SK-N-SH (cell line): ENCODE measurements around the gene FGGY. TPM values are rescaled to one million over a fixed set of nuclear protein-coding genes. Genes with fewer than 3 reads are reported as not detected.

ENCODE experiments used
- CTCF ChIA-PET: fragments of 300-600, 350-600 bp; formaldehyde crosslinking; extraction: SDS; loops from one replicate; lab custom pipeline; 2021; lab: Yijun Ruan, JAX
- POLR2A ChIA-PET: fragments of 350-600 bp; sonication (Branson Sonifier 250); formaldehyde crosslinking; extraction: SDS; loops from one replicate; lab custom pipeline; 2020; ENCODE audit warnings: antibody characterized with exemption, inconsistent platforms; lab: Yijun Ruan, JAX
- DNase-seq: peaks from one replicate; pipeline ENCODE4 v3.0.0; 2012
- H2AFZ ChIP-seq: fragments of 200-600 bp; sonication (generic); 2 replicates; pipeline ENCODE4 v1.8.1; 2016; ENCODE audit warnings: antibody characterized with exemption, mild to moderate bottlenecking, low read depth
- H3F3A ChIP-seq: fragments of 200-600 bp; sonication (generic); replicated peaks from 2 replicates; pipeline ENCODE3; 2016; ENCODE audit warnings: antibody characterized with exemption, mild to moderate bottlenecking; ENCODE audit not compliant: insufficient read depth
- H3K27ac ChIP-seq, 2 experiments: fragments of 200-500 bp in 1 of 2; fragments of 200-600 bp in 1 of 2; sonication (Bioruptor generic) in 1 of 2; sonication (generic), shearing (Covaris generic) in 1 of 2; 2 replicates each; pipeline versions ENCODE4 v1.5.1 to v1.6.1; 2014 to 2016; ENCODE audit warnings: low read depth in 2 of 2, inconsistent platforms in 1 of 2, low read length in 1 of 2, mild to moderate bottlenecking in 1 of 2, mixed read lengths in 1 of 2
- H3K27me3 ChIP-seq: fragments of 200-600 bp; sonication (generic), shearing (Covaris generic); 2 replicates; pipeline ENCODE4 v1.6.1; 2016; ENCODE audit warnings: mixed run types; ENCODE audit not compliant: insufficient read depth
- H3K36me3 ChIP-seq, 2 experiments: fragments of 200-500 bp in 1 of 2; fragments of 200-600 bp in 1 of 2; sonication (Bioruptor generic) in 1 of 2; sonication (generic) in 1 of 2; replicated peaks in 1 of 2; 2 replicates each; pipeline versions ENCODE3 to v1.5.1; 2014 to 2016; ENCODE audit warnings: low read length in 1 of 2, mild to moderate bottlenecking in 1 of 2; ENCODE audit not compliant: insufficient read depth in 2 of 2, control insufficient read depth in 1 of 2
- H3K4me1 ChIP-seq, 2 experiments: fragments of 200-500 bp in 1 of 2; fragments of 200-600 bp in 1 of 2; sonication (Bioruptor generic) in 1 of 2; sonication (generic), shearing (Covaris generic) in 1 of 2; 2 replicates each; pipeline versions ENCODE4 v1.5.1 to v1.6.1; 2014 to 2016; ENCODE audit warnings: low read depth in 1 of 2, low read length in 1 of 2, mixed run types in 1 of 2; ENCODE audit not compliant: insufficient read depth in 2 of 2, control insufficient read depth in 1 of 2
- H3K4me2 ChIP-seq: fragments of 200-600 bp; sonication (generic), shearing (Covaris generic); 2 replicates; pipeline ENCODE4 v1.6.1; 2017; ENCODE audit warnings: mixed run types
- H3K4me3 ChIP-seq, 2 experiments: fragments of 200-500 bp in 1 of 2; fragments of 200-600 bp in 1 of 2; sonication (Bioruptor generic) in 1 of 2; sonication (generic), shearing (Covaris generic) in 1 of 2; 2 replicates each; pipeline versions ENCODE4 v1.5.1 to v1.8.1; 2014 to 2016; ENCODE audit warnings: low read depth in 2 of 2, inconsistent platforms in 1 of 2, low read length in 1 of 2, mild to moderate bottlenecking in 1 of 2, mixed read lengths in 1 of 2, moderate library complexity in 1 of 2
- H3K79me2 ChIP-seq: fragments of 200-600 bp; sonication (generic); 2 replicates; pipeline ENCODE4 v1.8.1; 2017; ENCODE audit warnings: mild to moderate bottlenecking; ENCODE audit not compliant: insufficient read depth
- H3K9ac ChIP-seq: fragments of 200-600 bp; sonication (generic); 2 replicates; pipeline ENCODE4 v1.6.1; 2017; ENCODE audit warnings: mixed run types
- H3K9me2 ChIP-seq: fragments of 200-600 bp; sonication (generic); 2 replicates; pipeline ENCODE4 v1.6.1; 2017; ENCODE audit warnings: mixed run types
- H3K9me3 ChIP-seq: fragments of 200-600 bp; sonication (generic); 2 replicates; pipeline ENCODE4 v1.6.1; 2017; ENCODE audit warnings: mixed run types, mild to moderate bottlenecking, moderate library complexity
- H4K20me1 ChIP-seq: fragments of 200-600 bp; sonication (generic); 2 replicates; pipeline ENCODE4 v1.6.1; 2017; ENCODE audit warnings: mild to moderate bottlenecking, mixed run types; ENCODE audit not compliant: insufficient read depth
- CHD2 ChIP-seq: fragments of 150-350 bp; IDR thresholded peaks from 2 replicates; pipeline ENCODE4 v1.6.1; 2018; ENCODE audit warnings: low read length; ENCODE audit not compliant: partially characterized antibody
- EP300 ChIP-seq, 2 experiments: IDR thresholded peaks; 2 replicates each; pipeline versions ENCODE4 v1.4.0 to v1.6.1; 2012; ENCODE audit warnings: borderline replicate concordance in 1 of 2, low read depth in 1 of 2, low read length in 1 of 2
- EZH2phosphoT487 ChIP-seq: fragments of 200-600 bp; sonication (generic); IDR thresholded peaks from 2 replicates; pipeline ENCODE4 v1.6.1; 2017; ENCODE audit warnings: low read depth, mixed run types, mild to moderate bottlenecking, antibody characterized with exemption, moderate library complexity, borderline replicate concordance
- FOSL2 ChIP-seq: IDR thresholded peaks from 2 replicates; pipeline ENCODE4 v1.4.0; 2012; ENCODE audit warnings: low read depth, mild to moderate bottlenecking, moderate library complexity, borderline replicate concordance
- FOXJ3 ChIP-seq: sonication (generic); formaldehyde crosslinking; IDR thresholded peaks from 2 replicates; pipeline ENCODE4 v1.5.1; 2020; ENCODE audit warnings: mild to moderate bottlenecking, missing genetic modification reagents
- FOXM1 ChIP-seq: IDR thresholded peaks from 2 replicates; pipeline ENCODE4 v1.4.0; 2012; ENCODE audit warnings: low read depth, mild to moderate bottlenecking
- GATA2 ChIP-seq: sonication (generic); formaldehyde crosslinking; IDR thresholded peaks from 2 replicates; pipeline ENCODE4 v1.5.0; 2020; ENCODE audit warnings: mild to moderate bottlenecking, missing genetic modification reagents
- JUND ChIP-seq: IDR thresholded peaks from 2 replicates; pipeline ENCODE4 v1.4.0; 2012
- MAX ChIP-seq: IDR thresholded peaks from 2 replicates; pipeline ENCODE4 v1.4.0; 2012; ENCODE audit warnings: low read depth
- MEF2A ChIP-seq: IDR thresholded peaks from 2 replicates; pipeline ENCODE4 v1.4.0; 2012; ENCODE audit warnings: low read depth, borderline replicate concordance
- NFIC ChIP-seq: IDR thresholded peaks from 2 replicates; pipeline ENCODE4 v1.4.0; 2012; ENCODE audit warnings: borderline replicate concordance
- PBX3 ChIP-seq: IDR thresholded peaks from 2 replicates; pipeline ENCODE4; 2012
- POLR2AphosphoS5 ChIP-seq: IDR thresholded peaks from 2 replicates; pipeline ENCODE4 v1.6.1; 2012; ENCODE audit warnings: low read depth, low read length
- RAD21 ChIP-seq: IDR thresholded peaks from 2 replicates; pipeline ENCODE4 v1.6.1; 2012; ENCODE audit warnings: mild to moderate bottlenecking, low read length
- REST ChIP-seq: IDR thresholded peaks from 2 replicates; pipeline ENCODE4 v1.6.1; 2012; ENCODE audit warnings: mild to moderate bottlenecking, low read depth, low read length, moderate library complexity
- RXRA ChIP-seq: IDR thresholded peaks from 2 replicates; pipeline ENCODE4 v1.4.0; 2012; ENCODE audit warnings: low read depth, mild to moderate bottlenecking, borderline replicate concordance
- TCF12 ChIP-seq: IDR thresholded peaks from 2 replicates; pipeline ENCODE4 v1.4.0; 2012
- TEAD4 ChIP-seq: IDR thresholded peaks from 2 replicates; pipeline ENCODE4 v1.4.0; 2012; ENCODE audit warnings: mild to moderate bottlenecking, borderline replicate concordance; ENCODE audit not compliant: insufficient read depth
- YY1 ChIP-seq: IDR thresholded peaks from 2 replicates; pipeline ENCODE4 v1.4.0; 2012; ENCODE audit warnings: low read depth, mild to moderate bottlenecking
- WGBS: methylation state at CpG from one replicate; pipeline ENCODE4 v1.1.6; 2017; ENCODE audit warnings: low lambda C conversion rate; 5-methylcytosine and 5-hydroxymethylcytosine counted together
- polyA plus RNA-seq, 3 experiments: library from polyadenylated mRNA; depleted of rRNA; stranded (reverse); fragments of >200 nt; gene quantifications; 2 replicates each; pipeline ENCODE4 v1.2.3, GENCODE V29; 2012

The FGGY gene
- polyA plus RNA-seq, 1 of the 3 experiments (the other 2 are of a cell fraction) = 10.3 TPM

GRCh38 chr1:59706303-59706599 lies 409.4 kb downstream of the FGGY start (continued):
- TF ChIP-seq EZH2phosphoT487 (no peak), CHD2 (no peak), GATA2 (CRISPR knock-in tag) (no peak), FOXJ3 (no peak)

- peaks cover 2 to 37% of the 10 kb centered on the region in 2 experiments for H3K4me1 ChIP-seq
- POLR2A ChIA-PET = no interaction called here
- peaks cover 0 to 5% of the 10 kb centered on the region in 2 experiments for H3K36me3 ChIP-seq
- peak overlapping the region; percentile 53 for H3K9ac ChIP-seq
- H3K27me3 ChIP-seq = no peaks in the 10 kb centered on the region
- CTCF ChIA-PET = interaction anchor here (1.0 to 3.5 kb wide), 5 partner anchors 8 to 54 kb away, joined by 3 to 17 read pairs (median 5); no protein-coding TSS in a partner anchor
- no peak overlapping the region for H3K4me3 ChIP-seq
- H3K9me3 ChIP-seq = no peaks in the 10 kb centered on the region
- no peak for DNase-seq
- H3K4me2 ChIP-seq = peak overlapping the region; percentile 35
- no peaks in the 10 kb centered on the region for H3K9me2 ChIP-seq
- peak overlapping the region; percentile 82 for H2AFZ ChIP-seq
- H3K79me2 ChIP-seq = no peaks in the 10 kb centered on the region
- TF ChIP-seq JUND (peak; percentile 97), REST (peak; percentile 49; the same call in 1 of the 2 replicates), YY1 (peak; percentile 14; the same call in 1 of the 2 replicates), MAX (peak; percentile 83), RXRA (peak; percentile 74; the same call in 1 of the 2 replicates), MEF2A (no peak), PBX3 (peak; percentile 77), FOSL2 (peak; percentile 96), FOXM1 (0 out of 2 replicates have a peak, but pooled peaks have one; percentile 14), EP300 (IDR thresholded peaks at IDR 0.05; ENCODE audit: borderline replicate concordance in 1 of 2, low read depth in 1 of 2, low read length in 1 of 2) (peak in 1 of 2 experiments; percentile 74; a peak in 2 of 4 replicates), TCF12 (peak; percentile 85), POLR2AphosphoS5 (peak; percentile 55; the same call in 1 of the 2 replicates), TEAD4 (0 out of 2 replicates have a peak, but pooled peaks have one; percentile 27), FOXJ3 (no peak), RAD21 (no peak), NFIC (peak; percentile 91)
- peak overlapping the region; percentile 58 to 87 for H3K27ac ChIP-seq
- H4K20me1 ChIP-seq = no peaks in the 10 kb centered on the region
- H3F3A ChIP-seq = peaks cover 20% of the 10 kb centered on the region
- 26% methylated on average over 7 of the region's 7 CpGs for WGBS
Measured at GRCh38 chr1:59707178-59707791, 410.4 kb downstream of the FGGY start.
